SK-N-SH treated with all-trans-retinoic acid at 6 μM for 48 hours (cell line): ENCODE data around the gene FBXL13.

Source experiments
- ATAC-seq: fragments of 200-7000 bp; cut with Tn5 transposase; 3 replicates; pipeline ENCODE4 v1.9.1; 2020; ENCODE audit warnings: mild to moderate bottlenecking, moderate library complexity
- ARNTL ChIP-seq: fragments of 450-650 bp; formaldehyde crosslinking; IDR thresholded peaks from 2 replicates; pipeline ENCODE4 v1.5.0; 2020; ENCODE audit warnings: low read depth, mild to moderate bottlenecking, moderate library complexity, borderline replicate concordance
- BACH2 ChIP-seq: fragments of 250-450 bp; sonication (Bioruptor Pico); IDR thresholded peaks from 2 replicates; pipeline ENCODE4 v1.9.0; 2021; ENCODE audit warnings: mild to moderate bottlenecking, borderline replicate concordance
- CSRNP3 ChIP-seq: fragments of 250-450 bp; sonication (Bioruptor Pico); IDR thresholded peaks from 2 replicates; pipeline ENCODE4 v1.5.1; 2021; ENCODE audit warnings: mild to moderate bottlenecking, moderate library complexity
- ESRRG ChIP-seq: fragments of 250-450 bp; sonication (Bioruptor Pico); IDR thresholded peaks from 2 replicates; pipeline ENCODE4 v1.6.1; 2021; ENCODE audit warnings: mild to moderate bottlenecking
- GLIS3 ChIP-seq: fragments of 250-450 bp; sonication (Bioruptor Pico); IDR thresholded peaks from 2 replicates; pipeline ENCODE4 v1.5.0; 2020; ENCODE audit warnings: mild to moderate bottlenecking, moderate library complexity
- PATZ1 ChIP-seq: fragments of 250-450 bp; sonication (Bioruptor Pico); IDR thresholded peaks from 2 replicates; pipeline ENCODE4 v1.8.0; 2020; ENCODE audit warnings: mild to moderate bottlenecking, moderate library complexity, borderline replicate concordance
- PPARA ChIP-seq: fragments of 250-450 bp; sonication (Bioruptor Pico); IDR thresholded peaks from 2 replicates; pipeline ENCODE4 v1.5.0; 2020; ENCODE audit warnings: mild to moderate bottlenecking, borderline replicate concordance
- SNAI2 ChIP-seq: fragments of 250-450 bp; sonication (Bioruptor Pico); IDR thresholded peaks from 2 replicates; pipeline ENCODE4 v1.5.0; 2020; ENCODE audit warnings: mild to moderate bottlenecking, moderate library complexity
- TCF4 ChIP-seq: fragments of 250-450 bp; sonication (Bioruptor Pico); IDR thresholded peaks from 2 replicates; pipeline ENCODE4 v1.8.0; 2021; ENCODE audit warnings: mild to moderate bottlenecking, moderate library complexity, borderline replicate concordance
- ZC3H10 ChIP-seq: fragments of 250-450 bp; sonication (Bioruptor Pico); IDR thresholded peaks from 2 replicates; pipeline ENCODE4 v1.5.1; 2021; ENCODE audit warnings: mild to moderate bottlenecking, moderate library complexity
- ZFP3 ChIP-seq: fragments of 250-450 bp; sonication (Bioruptor Pico); IDR thresholded peaks from 2 replicates; pipeline ENCODE4 v1.5.0; 2020; ENCODE audit warnings: mild to moderate bottlenecking, moderate library complexity
- ZNF565 ChIP-seq: fragments of 450-650 bp; formaldehyde crosslinking; conservative IDR thresholded peaks from 2 replicates; pipeline ENCODE4 v1.5.0; 2020; ENCODE audit warnings: low read depth, mild to moderate bottlenecking, moderate library complexity
- ZNF70 ChIP-seq: fragments of 450-650 bp; formaldehyde crosslinking; IDR thresholded peaks from 2 replicates; pipeline ENCODE4 v1.5.0; 2020; ENCODE audit warnings: mild to moderate bottlenecking, moderate library complexity
- ZNF8 ChIP-seq: fragments of 450-650 bp; formaldehyde crosslinking; IDR thresholded peaks from 2 replicates; pipeline ENCODE4 v1.5.0; 2020; ENCODE audit warnings: mild to moderate bottlenecking, moderate library complexity
- TF ChIP-seq, protein P1 (sequence below): fragments of 250-450 bp; sonication (Bioruptor Pico); IDR thresholded peaks from 2 replicates; pipeline ENCODE4 v1.5.0; 2020; ENCODE audit warnings: mild to moderate bottlenecking, moderate library complexity
- TF ChIP-seq, protein P2 (sequence below): fragments of 250-450 bp; sonication (Bioruptor Pico); IDR thresholded peaks from 2 replicates; pipeline ENCODE4 v1.5.1; 2020; ENCODE audit warnings: low read depth, mild to moderate bottlenecking, moderate library complexity
- TF ChIP-seq, protein P3 (sequence below): fragments of 250-450 bp; sonication (Bioruptor Pico); IDR thresholded peaks from 2 replicates; pipeline ENCODE4 v1.8.0; 2021; ENCODE audit warnings: low read depth, mild to moderate bottlenecking, moderate library complexity, borderline replicate concordance

FBXL13 gene

DNA sequence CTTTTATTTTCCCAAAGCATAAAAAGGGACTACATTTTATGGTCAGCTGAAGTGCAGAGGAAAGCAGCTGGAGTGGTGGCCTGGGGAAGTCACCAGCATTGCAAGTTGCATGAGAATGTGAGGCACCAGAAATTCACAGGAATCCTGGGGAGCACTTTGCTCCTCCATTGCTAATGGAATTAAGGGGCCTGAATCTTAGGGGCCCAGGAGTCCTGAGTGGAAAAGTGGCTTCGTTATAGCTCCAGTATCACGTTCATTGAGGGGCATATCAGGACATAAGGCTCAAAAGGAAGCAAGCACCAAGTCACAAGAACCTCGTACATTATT is 214.8 kb downstream of the FBXL13 start:
- ATAC-seq: peak; percentile 13
- TF ChIP-seq ARNTL (CRISPR knock-in tag): no peak
- TF ChIP-seq ZNF70: no peak
- no peak for TF ChIP-seq ZNF565

- peak; percentile 12; the same call in 2 of the 3 replicates for ATAC-seq
- TF ChIP-seq ZNF70 (no peak), SNAI2 (CRISPR knock-in tag) (no peak), ZC3H10 (CRISPR knock-in tag) (no peak), TCF4 (no peak), ZFP3 (no peak), CSRNP3 (CRISPR knock-in tag) (no peak), PPARA (CRISPR knock-in tag) (no peak), BACH2 (CRISPR knock-in tag) (no peak), ZNF8 (no peak), ZNF565 (no peak), ARNTL (CRISPR knock-in tag) (no peak), GLIS3 (CRISPR knock-in tag) (no peak), ESRRG (CRISPR knock-in tag) (no peak)
- TF ChIP-seq, protein P1, sequence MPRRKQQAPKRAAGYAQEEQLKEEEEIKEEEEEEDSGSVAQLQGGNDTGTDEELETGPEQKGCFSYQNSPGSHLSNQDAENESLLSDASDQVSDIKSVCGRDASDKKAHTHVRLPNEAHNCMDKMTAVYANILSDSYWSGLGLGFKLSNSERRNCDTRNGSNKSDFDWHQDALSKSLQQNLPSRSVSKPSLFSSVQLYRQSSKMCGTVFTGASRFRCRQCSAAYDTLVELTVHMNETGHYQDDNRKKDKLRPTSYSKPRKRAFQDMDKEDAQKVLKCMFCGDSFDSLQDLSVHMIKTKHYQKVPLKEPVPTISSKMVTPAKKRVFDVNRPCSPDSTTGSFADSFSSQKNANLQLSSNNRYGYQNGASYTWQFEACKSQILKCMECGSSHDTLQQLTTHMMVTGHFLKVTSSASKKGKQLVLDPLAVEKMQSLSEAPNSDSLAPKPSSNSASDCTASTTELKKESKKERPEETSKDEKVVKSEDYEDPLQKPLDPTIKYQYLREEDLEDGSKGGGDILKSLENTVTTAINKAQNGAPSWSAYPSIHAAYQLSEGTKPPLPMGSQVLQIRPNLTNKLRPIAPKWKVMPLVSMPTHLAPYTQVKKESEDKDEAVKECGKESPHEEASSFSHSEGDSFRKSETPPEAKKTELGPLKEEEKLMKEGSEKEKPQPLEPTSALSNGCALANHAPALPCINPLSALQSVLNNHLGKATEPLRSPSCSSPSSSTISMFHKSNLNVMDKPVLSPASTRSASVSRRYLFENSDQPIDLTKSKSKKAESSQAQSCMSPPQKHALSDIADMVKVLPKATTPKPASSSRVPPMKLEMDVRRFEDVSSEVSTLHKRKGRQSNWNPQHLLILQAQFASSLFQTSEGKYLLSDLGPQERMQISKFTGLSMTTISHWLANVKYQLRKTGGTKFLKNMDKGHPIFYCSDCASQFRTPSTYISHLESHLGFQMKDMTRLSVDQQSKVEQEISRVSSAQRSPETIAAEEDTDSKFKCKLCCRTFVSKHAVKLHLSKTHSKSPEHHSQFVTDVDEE (CRISPR knock-in tag): no peak
- TF ChIP-seq, protein P2, sequence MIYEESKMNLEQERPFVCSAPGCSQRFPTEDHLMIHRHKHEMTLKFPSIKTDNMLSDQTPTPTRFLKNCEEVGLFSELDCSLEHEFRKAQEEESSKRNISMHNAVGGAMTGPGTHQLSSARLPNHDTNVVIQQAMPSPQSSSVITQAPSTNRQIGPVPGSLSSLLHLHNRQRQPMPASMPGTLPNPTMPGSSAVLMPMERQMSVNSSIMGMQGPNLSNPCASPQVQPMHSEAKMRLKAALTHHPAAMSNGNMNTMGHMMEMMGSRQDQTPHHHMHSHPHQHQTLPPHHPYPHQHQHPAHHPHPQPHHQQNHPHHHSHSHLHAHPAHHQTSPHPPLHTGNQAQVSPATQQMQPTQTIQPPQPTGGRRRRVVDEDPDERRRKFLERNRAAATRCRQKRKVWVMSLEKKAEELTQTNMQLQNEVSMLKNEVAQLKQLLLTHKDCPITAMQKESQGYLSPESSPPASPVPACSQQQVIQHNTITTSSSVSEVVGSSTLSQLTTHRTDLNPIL (CRISPR knock-in tag): no peak
- TF ChIP-seq, protein P3, sequence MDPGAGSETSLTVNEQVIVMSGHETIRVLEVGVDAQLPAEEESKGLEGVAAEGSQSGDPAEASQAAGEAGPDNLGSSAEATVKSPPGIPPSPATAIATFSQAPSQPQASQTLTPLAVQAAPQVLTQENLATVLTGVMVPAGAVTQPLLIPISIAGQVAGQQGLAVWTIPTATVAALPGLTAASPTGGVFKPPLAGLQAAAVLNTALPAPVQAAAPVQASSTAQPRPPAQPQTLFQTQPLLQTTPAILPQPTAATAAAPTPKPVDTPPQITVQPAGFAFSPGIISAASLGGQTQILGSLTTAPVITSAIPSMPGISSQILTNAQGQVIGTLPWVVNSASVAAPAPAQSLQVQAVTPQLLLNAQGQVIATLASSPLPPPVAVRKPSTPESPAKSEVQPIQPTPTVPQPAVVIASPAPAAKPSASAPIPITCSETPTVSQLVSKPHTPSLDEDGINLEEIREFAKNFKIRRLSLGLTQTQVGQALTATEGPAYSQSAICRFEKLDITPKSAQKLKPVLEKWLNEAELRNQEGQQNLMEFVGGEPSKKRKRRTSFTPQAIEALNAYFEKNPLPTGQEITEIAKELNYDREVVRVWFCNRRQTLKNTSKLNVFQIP (CRISPR knock-in tag): no peak
- TF ChIP-seq, all 23 proteins: peak for 0
These were observed 215.4 kb downstream of the FBXL13 start for GRCh38 chr7:102859084-102859798.

DNA sequence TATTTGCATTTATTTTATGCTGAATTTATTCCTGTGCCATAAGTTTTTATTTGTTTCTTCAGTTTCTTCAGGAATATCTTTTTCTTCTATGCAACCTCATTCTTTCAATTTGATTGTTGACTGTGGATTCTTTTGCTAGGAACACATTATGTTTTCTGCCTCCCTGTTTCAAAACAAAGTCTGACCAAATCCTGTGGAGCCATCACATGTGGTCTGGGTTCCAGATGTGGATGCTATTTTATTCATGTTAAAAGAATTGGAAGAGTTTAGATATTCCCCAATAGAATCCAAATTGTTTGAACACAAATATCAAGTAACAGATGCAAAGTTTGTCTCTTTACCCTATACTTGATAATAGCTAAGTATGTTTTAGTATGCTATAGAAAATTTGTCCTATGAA is 218.6 kb downstream of the FBXL13 start:
- TF ChIP-seq ESRRG (CRISPR knock-in tag) (no peak), ZC3H10 (CRISPR knock-in tag) (no peak), PATZ1 (CRISPR knock-in tag) (no peak), TCF4 (no peak), BACH2 (CRISPR knock-in tag) (no peak)
- TF ChIP-seq, protein P3 (CRISPR knock-in tag): no peak
- no peak for ATAC-seq
